HEK293 (cell line): ENCODE data around the gene TAF11.
A peak's percentile ranks its signal among the peaks of the same experiment; 100 is the strongest.

ENCODE experiments used
- CTCF ChIA-PET: fragments of 350-600 bp; formaldehyde crosslinking; extraction: SDS; loops from one replicate; lab custom pipeline; 2021; ENCODE audit warnings: antibody characterized with exemption; lab: Yijun Ruan, JAX
- POLR2A ChIA-PET: fragments of 300-600 bp; formaldehyde crosslinking; extraction: SDS; loops from one replicate; lab custom pipeline; 2020; ENCODE audit warnings: antibody characterized with exemption, inconsistent platforms; lab: Yijun Ruan, JAX
- H3K27ac ChIP-seq: fragments of 200-500 bp; sonication (Bioruptor generic); 2 replicates; pipeline ENCODE4 v1.5.1; 2014; ENCODE audit warnings: low read depth, low read length, control low read depth, inconsistent platforms; ENCODE audit errors: extremely low read depth
- H3K36me3 ChIP-seq, 2 experiments: fragments of 200-500 bp in 1 of 2; sonication (Bioruptor generic) in 1 of 2; 1 replicate in 1 of 2; 2 replicates in 1 of 2; pipeline ENCODE4 v1.5.1; 2014 to 2017; ENCODE audit warnings: inconsistent platforms in 2 of 2, low read length in 2 of 2; ENCODE audit not compliant: control insufficient read depth in 2 of 2, insufficient read depth in 1 of 2
- H3K4me1 ChIP-seq: fragments of 200-500 bp; sonication (Bioruptor generic); 2 replicates; pipeline ENCODE4 v1.5.1; 2014; ENCODE audit warnings: mild to moderate bottlenecking, low read length, inconsistent platforms; ENCODE audit not compliant: control insufficient read depth, insufficient read depth
- H3K4me3 ChIP-seq: 2 replicates; pipeline ENCODE4 v1.5.1; 2011; ENCODE audit warnings: low read depth, mild to moderate bottlenecking, control low read depth, low read length, moderate library complexity
- H3K9me3 ChIP-seq: fragments of 200-500 bp; sonication (Bioruptor generic); 2 replicates; pipeline ENCODE4 v1.5.1; 2014; ENCODE audit warnings: low read depth, low read length, inconsistent platforms; ENCODE audit not compliant: control insufficient read depth, insufficient read depth
- GLI4 ChIP-seq: fragments of 450-650 bp; formaldehyde crosslinking; IDR thresholded peaks from 2 replicates; pipeline ENCODE4 v1.5.1; 2016; ENCODE audit warnings: missing biosample characterization, missing genetic modification characterization
- GLIS2 ChIP-seq: fragments of 450-650 bp; formaldehyde crosslinking; IDR thresholded peaks from 2 replicates; pipeline ENCODE4 v1.5.1; 2016; ENCODE audit warnings: missing biosample characterization, missing genetic modification characterization
- HOXA7 ChIP-seq: sonication (generic); formaldehyde crosslinking; IDR thresholded peaks from 2 replicates; pipeline ENCODE4 v1.8.1; 2022; ENCODE audit warnings: missing genetic modification reagents, borderline replicate concordance
- REPIN1 ChIP-seq: fragments of 450-650 bp; formaldehyde crosslinking; IDR thresholded peaks from 2 replicates; pipeline ENCODE4 v1.5.1; 2017; ENCODE audit warnings: missing biosample characterization, missing genetic modification characterization, low read depth
- TRIM28 ChIP-seq: IDR thresholded peaks from 2 replicates; pipeline ENCODE4 v1.6.1; 2011; ENCODE audit warnings: low read length, control low read depth, borderline replicate concordance
- YY1 ChIP-seq: fragments of 450-650 bp; formaldehyde crosslinking; IDR thresholded peaks from 2 replicates; pipeline ENCODE4 v1.5.1; 2018; ENCODE audit warnings: missing biosample characterization, missing genetic modification characterization
- ZBTB17 ChIP-seq: fragments of 450-650 bp; formaldehyde crosslinking; IDR thresholded peaks from 2 replicates; pipeline ENCODE4 v1.5.1; 2016; ENCODE audit warnings: missing biosample characterization, missing genetic modification characterization
- ZEB2 ChIP-seq: fragments of 450-650 bp; formaldehyde crosslinking; IDR thresholded peaks from 2 replicates; pipeline ENCODE4 v1.5.1; 2016; ENCODE audit warnings: missing biosample characterization, missing genetic modification characterization
- ZFHX2 ChIP-seq: fragments of 450-650 bp; formaldehyde crosslinking; conservative IDR thresholded peaks from 2 replicates; pipeline ENCODE4 v1.5.1; 2016; ENCODE audit warnings: missing biosample characterization, missing genetic modification characterization
- ZNF175 ChIP-seq: fragments of 450-650 bp; formaldehyde crosslinking; IDR thresholded peaks from 2 replicates; pipeline ENCODE4 v1.5.1; 2016; ENCODE audit warnings: missing biosample characterization, missing genetic modification characterization
- ZNF2 ChIP-seq: fragments of 450-650 bp; formaldehyde crosslinking; IDR thresholded peaks from 2 replicates; pipeline ENCODE4 v1.5.1; 2016; ENCODE audit warnings: missing biosample characterization, missing genetic modification characterization
- ZNF391 ChIP-seq: fragments of 450-650 bp; formaldehyde crosslinking; IDR thresholded peaks from 2 replicates; pipeline ENCODE4 v1.5.1; 2016; ENCODE audit warnings: low read depth, missing biosample characterization, missing genetic modification characterization, borderline replicate concordance
- ZNF521 ChIP-seq: fragments of 450-650 bp; formaldehyde crosslinking; IDR thresholded peaks from 2 replicates; pipeline ENCODE4 v1.5.1; 2017; ENCODE audit warnings: missing biosample characterization, mild to moderate bottlenecking, missing genetic modification characterization
- ZNF530 ChIP-seq: fragments of 450-650 bp; formaldehyde crosslinking; IDR thresholded peaks from 2 replicates; pipeline ENCODE4 v1.5.1; 2016; ENCODE audit warnings: low read depth, missing biosample characterization, missing genetic modification characterization
- ZNF600 ChIP-seq: fragments of 450-650 bp; formaldehyde crosslinking; IDR thresholded peaks from 2 replicates; pipeline ENCODE4 v1.5.1; 2016; ENCODE audit warnings: missing biosample characterization, missing genetic modification characterization
- ZNF670 ChIP-seq: fragments of 450-650 bp; formaldehyde crosslinking; IDR thresholded peaks from 2 replicates; pipeline ENCODE4 v1.5.1; 2016; ENCODE audit warnings: missing biosample characterization, missing genetic modification characterization, low read depth
- ZNF747 ChIP-seq: fragments of 450-650 bp; formaldehyde crosslinking; IDR thresholded peaks from 2 replicates; pipeline ENCODE4 v1.5.1; 2016; ENCODE audit warnings: missing biosample characterization, missing genetic modification characterization
- TF ChIP-seq, protein P1 (sequence below): fragments of 450-650 bp; formaldehyde crosslinking; IDR thresholded peaks from 2 replicates; pipeline ENCODE4; 2016; ENCODE audit warnings: missing biosample characterization, missing genetic modification characterization
- TF ChIP-seq, protein P2 (sequence below): fragments of 450-650 bp; formaldehyde crosslinking; IDR thresholded peaks from 2 replicates; pipeline ENCODE4 v1.5.1; 2017; ENCODE audit warnings: missing biosample characterization, missing genetic modification characterization
- TF ChIP-seq, protein P3 (sequence below): fragments of 450-650 bp; formaldehyde crosslinking; conservative IDR thresholded peaks from 2 replicates; pipeline ENCODE4 v1.5.1; 2016; ENCODE audit warnings: low read depth, missing biosample characterization, missing genetic modification characterization
- TF ChIP-seq, protein P4 (sequence below): fragments of 450-650 bp; formaldehyde crosslinking; IDR thresholded peaks from 2 replicates; pipeline ENCODE4 v1.5.1; 2016; ENCODE audit warnings: missing biosample characterization, missing genetic modification characterization

The TAF11 gene

DNA sequence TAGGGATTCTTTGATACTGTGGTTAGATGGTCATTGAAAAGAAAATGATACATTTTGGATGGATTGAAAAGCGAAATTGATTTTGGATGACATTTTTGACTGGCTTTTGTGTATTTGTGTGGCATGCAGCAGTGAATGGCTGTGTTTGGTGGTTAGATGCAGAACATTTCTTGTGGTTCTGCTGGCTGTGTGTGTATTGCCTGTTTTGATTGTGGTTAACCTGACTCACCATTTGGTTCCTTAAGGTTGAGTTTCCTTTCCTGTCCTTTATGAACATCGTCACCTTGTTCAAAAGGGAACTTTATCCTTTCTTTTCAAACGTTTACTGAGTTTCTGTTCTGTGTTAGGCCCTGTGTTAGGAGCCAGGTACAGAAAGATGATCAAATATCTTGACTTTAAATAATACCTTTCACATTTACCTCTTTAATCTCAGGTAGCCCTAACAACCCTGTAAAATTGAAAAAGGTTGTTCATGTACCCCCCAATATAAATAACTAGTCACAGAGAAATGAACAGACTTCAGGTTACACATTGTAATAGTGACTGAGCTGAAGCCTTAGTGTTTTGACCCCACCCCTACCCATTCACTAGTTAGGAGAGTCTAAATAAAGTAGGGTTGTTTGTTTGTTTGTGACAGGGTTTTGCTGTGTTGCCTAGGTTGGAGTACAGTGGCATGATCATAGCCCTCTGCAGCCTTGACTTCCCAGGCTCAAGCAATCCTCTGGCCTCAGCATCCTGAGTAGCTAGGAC, 25.0 kb upstream of the TAF11 start:
- no peaks in the 10 kb centered on the region for H3K36me3 ChIP-seq
- TF ChIP-seq ZNF521 (tag by site-specific recombination) (no peak), ZNF600 (tag by site-specific recombination) (0 out of 2 replicates have a peak, but pooled peaks have one; percentile 18)
- TF ChIP-seq, all 188 proteins: peak for 1
- Histone ChIP-seq H3K4me1 (peaks cover 8% of the 10 kb centered on the region; the same call in 1 of the 2 replicates), H3K9me3 (no peaks in the 10 kb centered on the region), H3K4me3 (no peak overlapping the region), H3K27ac (no peak overlapping the region)
- ChIA-PET POLR2A (interaction anchor here (0.5 kb wide), 1 partner anchor 338 kb away, joined by 6 read pairs; no protein-coding TSS in a partner anchor), CTCF (interaction anchor here (0.9 kb wide), 1 partner anchor 22 kb away, joined by 3 read pairs; no protein-coding TSS in a partner anchor)

DNA sequence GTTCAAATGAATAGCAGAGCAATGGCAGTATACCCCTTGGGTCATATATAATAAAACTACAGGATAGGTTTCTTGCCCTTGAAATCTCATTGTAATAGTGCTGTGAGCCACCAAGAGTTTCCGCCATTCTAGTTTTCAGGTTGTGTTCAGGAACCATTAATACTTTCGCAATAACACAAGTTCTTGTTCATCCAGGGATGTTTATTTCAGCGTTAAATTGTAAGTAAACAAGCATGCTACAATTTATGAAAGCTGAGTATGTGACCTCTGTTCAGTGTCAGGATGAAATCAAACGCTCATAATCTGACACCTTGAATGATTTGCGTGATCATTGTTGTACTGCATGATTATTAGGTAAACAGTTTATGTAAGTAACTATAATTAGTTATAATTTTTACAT, 24.0 kb upstream of the TAF11 start:
- no peak overlapping the region for H3K4me3 ChIP-seq
- POLR2A ChIA-PET = no interaction called here

More for the DNA sequence above, 24.0 kb upstream of the TAF11 start:
- Histone ChIP-seq H3K36me3 (no peaks in the 10 kb centered on the region), H3K4me1 (peaks cover 8% of the 10 kb centered on the region; the same call in 1 of the 2 replicates)
- TF ChIP-seq TRIM28 (no peak), HOXA7 (CRISPR knock-in tag) (no peak), ZNF670 (tag by site-specific recombination) (no peak), GLIS2 (tag by site-specific recombination) (no peak), ZNF2 (tag by site-specific recombination) (no peak), GLI4 (tag by site-specific recombination) (no peak), ZNF530 (tag by site-specific recombination) (no peak), ZNF747 (no peak), ZFHX2 (no peak), REPIN1 (tag by site-specific recombination) (no peak), ZNF391 (no peak), ZBTB17 (tag by site-specific recombination) (no peak), ZEB2 (tag by site-specific recombination) (no peak), YY1 (no peak), ZNF175 (tag by site-specific recombination) (no peak)
- TF ChIP-seq, protein P1, sequence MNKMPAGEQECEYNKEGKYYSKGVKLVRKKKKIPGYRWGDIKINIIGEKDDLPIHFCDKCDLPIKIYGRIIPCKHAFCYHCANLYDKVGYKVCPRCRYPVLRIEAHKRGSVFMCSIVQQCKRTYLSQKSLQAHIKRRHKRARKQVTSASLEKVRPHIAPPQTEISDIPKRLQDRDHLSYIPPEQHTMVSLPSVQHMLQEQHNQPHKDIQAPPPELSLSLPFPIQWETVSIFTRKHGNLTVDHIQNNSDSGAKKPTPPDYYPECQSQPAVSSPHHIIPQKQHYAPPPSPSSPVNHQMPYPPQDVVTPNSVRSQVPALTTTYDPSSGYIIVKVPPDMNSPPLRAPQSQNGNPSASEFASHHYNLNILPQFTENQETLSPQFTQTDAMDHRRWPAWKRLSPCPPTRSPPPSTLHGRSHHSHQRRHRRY (tag by site-specific recombination) = no peak
- TF ChIP-seq, protein P2, sequence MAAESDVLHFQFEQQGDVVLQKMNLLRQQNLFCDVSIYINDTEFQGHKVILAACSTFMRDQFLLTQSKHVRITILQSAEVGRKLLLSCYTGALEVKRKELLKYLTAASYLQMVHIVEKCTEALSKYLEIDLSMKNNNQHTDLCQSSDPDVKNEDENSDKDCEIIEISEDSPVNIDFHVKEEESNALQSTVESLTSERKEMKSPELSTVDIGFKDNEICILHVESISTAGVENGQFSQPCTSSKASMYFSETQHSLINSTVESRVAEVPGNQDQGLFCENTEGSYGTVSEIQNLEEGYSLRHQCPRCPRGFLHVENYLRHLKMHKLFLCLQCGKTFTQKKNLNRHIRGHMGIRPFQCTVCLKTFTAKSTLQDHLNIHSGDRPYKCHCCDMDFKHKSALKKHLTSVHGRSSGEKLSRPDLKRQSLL (tag by site-specific recombination) = no peak
- TF ChIP-seq, protein P3, sequence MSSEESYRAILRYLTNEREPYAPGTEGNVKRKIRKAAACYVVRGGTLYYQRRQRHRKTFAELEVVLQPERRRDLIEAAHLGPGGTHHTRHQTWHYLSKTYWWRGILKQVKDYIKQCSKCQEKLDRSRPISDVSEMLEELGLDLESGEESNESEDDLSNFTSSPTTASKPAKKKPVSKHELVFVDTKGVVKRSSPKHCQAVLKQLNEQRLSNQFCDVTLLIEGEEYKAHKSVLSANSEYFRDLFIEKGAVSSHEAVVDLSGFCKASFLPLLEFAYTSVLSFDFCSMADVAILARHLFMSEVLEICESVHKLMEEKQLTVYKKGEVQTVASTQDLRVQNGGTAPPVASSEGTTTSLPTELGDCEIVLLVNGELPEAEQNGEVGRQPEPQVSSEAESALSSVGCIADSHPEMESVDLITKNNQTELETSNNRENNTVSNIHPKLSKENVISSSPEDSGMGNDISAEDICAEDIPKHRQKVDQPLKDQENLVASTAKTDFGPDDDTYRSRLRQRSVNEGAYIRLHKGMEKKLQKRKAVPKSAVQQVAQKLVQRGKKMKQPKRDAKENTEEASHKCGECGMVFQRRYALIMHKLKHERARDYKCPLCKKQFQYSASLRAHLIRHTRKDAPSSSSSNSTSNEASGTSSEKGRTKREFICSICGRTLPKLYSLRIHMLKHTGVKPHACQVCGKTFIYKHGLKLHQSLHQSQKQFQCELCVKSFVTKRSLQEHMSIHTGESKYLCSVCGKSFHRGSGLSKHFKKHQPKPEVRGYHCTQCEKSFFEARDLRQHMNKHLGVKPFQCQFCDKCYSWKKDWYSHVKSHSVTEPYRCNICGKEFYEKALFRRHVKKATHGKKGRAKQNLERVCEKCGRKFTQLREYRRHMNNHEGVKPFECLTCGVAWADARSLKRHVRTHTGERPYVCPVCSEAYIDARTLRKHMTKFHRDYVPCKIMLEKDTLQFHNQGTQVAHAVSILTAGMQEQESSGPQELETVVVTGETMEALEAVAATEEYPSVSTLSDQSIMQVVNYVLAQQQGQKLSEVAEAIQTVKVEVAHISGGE (tag by site-specific recombination) = no peak
- TF ChIP-seq, protein P4, sequence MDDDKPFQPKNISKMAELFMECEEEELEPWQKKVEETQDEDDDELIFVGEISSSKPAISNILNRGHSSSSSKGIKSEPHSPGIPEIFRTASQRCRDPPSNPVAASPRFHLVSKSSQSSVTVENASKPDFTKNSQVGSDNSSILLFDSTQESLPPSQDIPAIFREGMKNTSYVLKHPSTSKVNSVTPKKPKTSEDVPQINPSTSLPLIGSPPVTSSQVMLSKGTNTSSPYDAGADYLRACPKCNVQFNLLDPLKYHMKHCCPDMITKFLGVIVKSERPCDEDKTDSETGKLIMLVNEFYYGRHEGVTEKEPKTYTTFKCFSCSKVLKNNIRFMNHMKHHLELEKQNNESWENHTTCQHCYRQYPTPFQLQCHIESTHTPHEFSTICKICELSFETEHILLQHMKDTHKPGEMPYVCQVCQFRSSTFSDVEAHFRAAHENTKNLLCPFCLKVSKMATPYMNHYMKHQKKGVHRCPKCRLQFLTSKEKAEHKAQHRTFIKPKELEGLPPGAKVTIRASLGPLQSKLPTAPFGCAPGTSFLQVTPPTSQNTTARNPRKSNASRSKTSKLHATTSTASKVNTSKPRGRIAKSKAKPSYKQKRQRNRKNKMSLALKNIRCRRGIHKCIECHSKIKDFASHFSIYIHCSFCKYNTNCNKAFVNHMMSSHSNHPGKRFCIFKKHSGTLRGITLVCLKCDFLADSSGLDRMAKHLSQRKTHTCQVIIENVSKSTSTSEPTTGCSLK (tag by site-specific recombination) = no peak
- TF ChIP-seq, all 188 proteins: peak for 0
- CTCF ChIA-PET = interaction anchor here (0.6 kb wide), 1 partner anchor 384 kb away, joined by 3 read pairs; no protein-coding TSS in a partner anchor
- H3K9me3 ChIP-seq = no peaks in the 10 kb centered on the region
- no peak overlapping the region for H3K27ac ChIP-seq
